Stimulated activated CD8-positive, alpha-beta memory T cell treated with anti-CD3 and anti-CD28 coated beads, Interleukin-15, amount 100 ng/mL, for 4 hours (primary cell): Measurements from ENCODE around the gene MIS18A.
"Not testable (repeated sequence)": the region's sequence is repeated elsewhere in the genome, so short reads cannot be mapped to it uniquely, and the experiment has no call there.

Experiments used
- DNase-seq, 2 donors: peaks; one replicate each; pipeline ENCODE4 v3.0.0-alpha.2; 2020; ENCODE audit warnings: low read depth in 2 of 2

MIS18A gene

DNA sequence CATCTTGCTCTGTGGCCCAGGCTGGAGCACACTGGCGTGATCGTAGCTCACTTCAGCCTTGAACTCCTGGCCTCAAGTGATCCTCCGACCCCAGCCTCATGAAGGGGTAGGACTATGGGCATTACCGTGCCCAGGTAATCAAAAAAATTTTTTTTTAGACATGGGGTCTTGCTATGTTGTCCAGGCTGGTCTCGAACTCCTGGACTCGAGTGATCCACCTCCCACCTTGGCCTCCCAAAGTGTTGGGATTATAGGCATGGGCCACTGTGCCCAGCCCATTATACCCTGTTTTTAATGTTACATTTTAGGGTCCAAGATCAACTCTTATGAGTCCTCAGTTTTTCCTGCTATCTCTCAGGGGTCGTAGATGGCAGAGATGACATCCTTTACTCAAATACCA is 26.1 kb upstream of the MIS18A start:
- DNase-seq = no peak

DNA sequence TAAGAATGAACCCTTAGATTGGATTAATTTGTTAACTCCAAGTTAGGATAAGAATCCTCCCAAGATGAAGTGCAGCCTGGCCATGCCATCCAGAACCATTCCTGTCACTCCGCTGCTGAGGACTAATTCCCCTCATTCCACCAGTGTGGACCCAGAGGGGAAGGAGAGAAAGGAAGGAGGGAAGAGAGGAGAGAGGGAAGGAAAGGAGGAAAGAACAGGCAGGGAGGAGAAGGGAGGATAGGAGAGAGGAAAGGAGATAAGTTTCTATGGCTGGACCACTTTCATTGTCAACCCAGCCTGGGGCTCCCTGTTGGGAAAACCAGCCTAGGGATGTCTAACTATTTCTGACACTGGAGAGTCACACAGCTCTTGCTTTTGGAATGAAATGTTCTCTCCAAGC is 24.5 kb upstream of the MIS18A start:
- no peak for DNase-seq

DNA sequence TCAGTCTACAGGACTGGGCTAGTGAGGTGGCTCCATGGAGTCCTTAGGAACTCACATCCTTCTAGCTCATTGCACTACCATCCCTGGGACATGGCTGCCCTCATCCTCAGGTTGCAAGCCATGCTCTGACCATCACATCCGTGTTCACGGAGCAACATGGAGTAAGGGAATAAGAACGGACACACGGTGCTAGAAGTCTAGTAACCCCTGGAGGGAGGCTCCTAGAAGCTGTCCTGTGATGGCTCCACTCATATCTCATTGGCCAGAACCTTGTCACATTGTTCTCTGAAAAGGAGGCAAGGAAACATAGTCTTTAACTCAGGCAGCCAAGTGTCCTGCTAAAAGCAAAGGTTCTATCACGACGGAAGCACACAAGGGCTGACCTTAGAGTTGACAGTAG is 23.7 kb upstream of the MIS18A start:
- DNase-seq = no peak

DNA sequence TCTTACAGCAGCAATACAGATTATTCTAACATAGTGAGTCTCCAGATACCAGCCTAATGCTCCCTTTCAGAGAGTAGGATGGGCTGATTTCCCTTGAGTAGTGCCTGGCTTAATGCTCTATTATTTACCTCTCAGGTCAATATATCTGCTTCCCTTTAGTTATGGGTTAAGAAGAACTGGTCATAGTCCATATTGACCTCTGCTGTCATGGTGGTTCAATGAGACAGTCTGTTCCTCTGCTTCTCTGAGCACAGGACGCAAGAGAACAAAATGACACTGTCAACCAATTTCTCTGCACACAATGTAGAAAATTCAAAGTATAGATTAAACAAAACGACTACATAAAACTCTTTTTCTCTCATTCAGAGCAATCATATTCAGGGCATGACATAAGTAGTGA is 22.7 kb upstream of the MIS18A start:
- DNase-seq = no peak

DNA sequence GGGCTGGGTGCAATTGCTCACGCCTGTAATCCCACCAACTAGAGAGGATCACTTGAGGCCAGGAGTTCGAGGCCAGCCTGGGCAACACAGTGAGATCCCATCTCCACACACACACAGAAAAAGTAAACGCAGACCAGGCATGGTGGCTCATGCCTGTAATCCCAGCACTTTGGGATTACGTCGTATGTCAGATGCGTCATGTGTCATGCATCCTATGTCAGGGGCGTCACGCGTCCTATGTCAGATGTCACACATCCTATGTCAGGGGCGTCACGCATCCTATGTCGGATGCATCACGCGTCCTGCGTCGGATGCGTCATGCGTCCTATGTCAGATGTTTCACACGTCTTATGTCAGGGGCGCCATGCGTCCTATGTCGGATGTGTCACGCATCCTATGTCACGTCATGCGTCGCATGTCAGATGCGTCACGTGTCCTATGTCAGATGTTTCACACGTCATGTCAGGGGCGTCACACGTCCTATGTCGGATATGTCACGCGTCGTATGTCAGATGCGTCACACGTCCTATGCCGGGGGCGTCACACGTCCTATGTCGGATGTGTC is 21.4 kb upstream of the MIS18A start:
- DNase-seq = no peak

DNA sequence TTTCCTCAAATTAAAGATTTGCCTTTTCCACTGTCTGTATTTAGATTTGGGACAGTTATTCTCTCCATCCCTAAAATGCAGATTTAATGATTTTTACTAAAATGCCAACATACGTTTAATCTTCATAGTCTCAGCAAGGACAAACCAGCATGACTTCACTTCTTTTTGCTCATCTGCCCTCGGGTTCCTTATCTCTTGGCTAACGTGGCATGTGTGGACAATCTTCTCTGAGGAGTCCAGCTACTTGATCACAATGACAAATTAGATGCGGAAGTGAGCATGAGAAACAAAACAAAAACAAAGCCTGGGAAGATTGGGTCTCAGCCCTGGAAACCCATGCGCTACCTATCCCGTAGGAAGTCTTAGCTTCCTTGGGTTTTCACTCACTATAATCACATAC is 20.8 kb upstream of the MIS18A start:
- no peak for DNase-seq

DNA sequence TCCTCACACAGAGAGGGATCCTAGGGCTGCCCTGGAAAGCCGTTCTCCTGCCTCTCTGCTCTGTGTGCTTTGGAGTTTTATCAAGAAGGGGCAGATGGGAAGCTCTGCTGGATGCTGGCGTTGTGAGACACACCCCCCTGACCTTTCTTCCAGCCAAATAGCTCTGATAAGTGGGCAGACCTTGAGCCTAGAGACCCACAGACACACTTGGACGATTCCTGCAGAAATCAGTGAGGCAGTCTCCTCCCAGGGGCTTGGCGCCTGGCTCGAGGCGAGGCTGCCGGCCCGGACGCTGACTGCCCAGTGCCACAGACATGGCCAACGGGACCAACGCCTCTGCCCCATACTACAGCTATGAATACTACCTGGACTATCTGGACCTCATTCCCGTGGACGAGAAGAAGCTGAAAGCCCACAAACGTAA is 19.8 kb upstream of the MIS18A start, which contains the start of gene MRAP:
Gene MRAP, plus strand, starts transcription at position 198 of the 424 bp plus-strand sequence. Its CDS starts 117 bp downstream, at position 315.
- DNase-seq = no peak

DNA sequence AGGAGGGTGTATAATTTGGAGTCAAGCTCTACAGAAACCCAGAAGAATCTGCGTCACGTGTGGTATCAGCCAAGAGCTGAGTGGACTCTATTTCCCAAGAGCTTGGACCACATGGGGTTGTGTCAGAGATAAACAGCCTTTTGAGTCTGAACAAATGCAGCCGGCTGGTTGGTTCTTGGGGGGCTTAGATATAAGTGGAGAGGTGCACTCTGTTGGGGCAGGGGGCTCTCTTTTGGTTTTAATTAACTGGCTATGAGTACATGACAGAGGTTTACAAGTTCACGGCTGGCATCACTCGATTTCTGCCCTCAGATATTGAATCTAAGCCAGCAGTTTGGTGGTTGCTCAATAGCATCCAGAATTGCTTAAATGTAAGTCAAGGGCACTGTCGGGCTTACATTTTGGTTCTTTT is 19.3 kb upstream of the MIS18A start:
- no peak for DNase-seq

DNA sequence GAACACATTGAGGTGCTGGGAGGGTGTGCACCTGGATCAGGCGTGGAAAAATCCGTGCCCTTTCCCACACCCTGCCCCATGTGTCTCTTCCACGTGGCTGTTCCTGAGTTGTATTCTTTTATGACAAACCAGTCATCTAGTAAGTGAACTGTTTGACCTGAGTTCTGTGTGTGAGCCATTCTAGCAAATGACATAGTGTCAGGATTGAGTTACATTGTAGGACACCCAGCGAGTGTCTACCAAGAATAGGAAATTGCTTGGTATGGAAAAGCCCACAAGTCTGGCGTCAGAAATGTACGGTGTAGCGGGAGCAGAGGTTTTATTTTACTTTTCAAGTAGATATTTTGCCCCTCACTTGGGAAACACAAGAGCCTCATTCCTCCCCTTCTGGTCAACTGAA is 18.6 kb upstream of the MIS18A start:
- no peak for DNase-seq

DNA sequence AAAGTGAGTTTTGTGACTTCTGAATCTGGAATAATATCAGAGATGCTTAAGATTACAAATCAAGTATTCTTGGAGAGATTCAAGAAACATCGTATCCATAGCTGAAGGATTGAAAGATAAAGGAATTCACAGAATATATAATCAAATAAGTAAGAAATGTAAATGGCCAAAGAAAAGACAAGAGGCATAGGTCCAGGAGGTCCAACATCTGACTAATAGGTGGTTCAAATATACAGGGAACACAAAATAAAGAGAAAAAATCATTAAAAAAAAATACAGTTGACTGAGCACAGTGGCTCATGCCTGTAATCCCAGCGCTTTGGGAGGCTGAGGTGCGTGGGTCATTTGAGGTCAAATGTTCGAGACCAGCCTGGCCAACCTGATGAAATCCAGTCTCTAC is 6.6 kb upstream of the MIS18A start:
- no peak for DNase-seq

DNA sequence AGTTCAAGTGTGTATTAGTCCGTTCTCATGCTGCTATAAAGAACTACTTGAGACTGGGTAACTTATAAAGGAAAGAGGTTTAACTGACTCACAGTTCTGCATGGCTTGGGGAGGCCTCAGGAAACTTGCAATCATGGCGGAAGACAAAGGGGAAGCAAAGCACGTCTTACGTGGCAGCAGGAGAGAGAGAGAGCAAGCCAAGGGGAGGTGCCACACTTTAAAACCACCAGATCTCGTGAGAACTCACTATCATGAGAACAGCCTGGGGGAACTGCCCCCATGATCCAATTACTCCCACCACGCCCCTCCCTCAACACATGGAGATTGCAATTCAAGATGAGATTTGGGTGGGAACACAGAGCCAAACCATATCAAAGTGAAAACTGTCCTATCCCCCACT is 4.1 kb upstream of the MIS18A start:
- DNase-seq = no peak

DNA sequence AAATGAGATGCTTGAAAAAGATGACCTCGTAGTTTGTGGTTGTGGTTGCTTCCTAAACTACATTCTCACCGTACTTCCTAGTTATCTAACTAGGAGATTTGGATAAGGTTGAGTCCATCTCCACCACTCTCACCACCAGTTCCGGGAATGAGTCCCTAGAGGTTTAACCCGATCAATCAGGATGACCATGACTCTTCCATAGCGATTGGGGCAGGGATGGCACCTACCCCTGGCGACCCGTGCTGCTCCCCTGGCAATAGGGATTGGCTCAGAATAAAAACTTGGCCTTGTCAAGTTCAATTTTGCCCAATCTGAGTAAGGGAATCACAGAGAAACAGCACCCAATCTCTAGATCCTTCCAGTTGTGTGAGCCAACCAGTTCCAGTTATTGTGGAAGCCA is 2.7 kb upstream of the MIS18A start:
- no peak for DNase-seq

DNA sequence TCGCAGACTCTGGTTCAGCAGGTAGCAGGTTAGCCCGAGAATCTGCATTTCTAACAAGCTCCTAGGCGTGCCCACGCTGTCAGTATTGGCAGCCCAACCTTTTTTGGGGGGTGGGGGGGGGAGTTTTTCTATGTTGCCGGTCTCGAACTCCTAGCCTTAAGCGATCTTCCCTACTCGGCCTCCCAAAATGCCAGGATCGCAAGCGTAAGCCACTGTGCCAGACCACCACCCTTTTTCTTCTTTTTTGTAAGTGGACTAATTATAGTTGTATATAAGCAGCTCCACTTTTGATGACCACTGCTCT is 480 bp upstream of the MIS18A start:
- no peak for DNase-seq

DNA sequence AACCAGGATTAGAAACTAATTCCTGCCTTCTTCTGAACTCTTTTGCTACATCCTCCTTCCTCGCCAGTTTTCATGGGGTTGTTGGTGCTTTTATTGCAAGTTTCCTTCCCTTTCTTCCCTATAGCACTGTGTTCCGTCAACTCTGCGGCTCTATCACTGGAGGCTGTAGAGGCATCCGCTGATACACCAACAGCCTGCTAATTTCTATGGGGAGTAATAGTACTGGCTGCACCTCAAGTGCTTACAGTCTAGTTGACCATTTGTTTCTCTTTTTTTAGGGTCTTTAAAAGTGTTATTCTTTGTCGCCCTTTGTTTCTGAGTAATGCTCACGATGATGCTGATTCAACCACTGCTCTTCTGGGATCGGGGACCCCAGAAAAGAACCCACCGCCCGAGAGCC is 746 bp downstream of the MIS18A start:
- no peak for DNase-seq

DNA sequence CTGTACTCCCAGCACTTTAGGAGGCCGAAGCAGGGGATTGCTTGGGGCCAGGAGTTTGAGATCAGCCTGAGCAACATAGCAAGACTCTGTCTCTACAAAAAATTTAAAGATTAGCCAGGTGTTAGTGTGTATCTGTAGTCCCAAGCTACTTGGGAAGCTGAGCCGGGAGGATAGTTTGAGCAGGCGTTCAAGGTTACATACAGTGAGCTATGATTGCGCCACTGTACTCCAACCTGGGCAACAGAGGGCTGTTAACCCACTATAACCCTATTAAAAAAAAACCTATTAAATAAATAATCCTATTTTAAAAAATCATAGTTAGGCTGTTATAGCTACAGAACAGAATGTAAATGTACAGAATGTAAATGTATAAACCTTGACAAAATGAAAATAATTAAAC is 2.2 kb downstream of the MIS18A start:
- DNase-seq = no peak

DNA sequence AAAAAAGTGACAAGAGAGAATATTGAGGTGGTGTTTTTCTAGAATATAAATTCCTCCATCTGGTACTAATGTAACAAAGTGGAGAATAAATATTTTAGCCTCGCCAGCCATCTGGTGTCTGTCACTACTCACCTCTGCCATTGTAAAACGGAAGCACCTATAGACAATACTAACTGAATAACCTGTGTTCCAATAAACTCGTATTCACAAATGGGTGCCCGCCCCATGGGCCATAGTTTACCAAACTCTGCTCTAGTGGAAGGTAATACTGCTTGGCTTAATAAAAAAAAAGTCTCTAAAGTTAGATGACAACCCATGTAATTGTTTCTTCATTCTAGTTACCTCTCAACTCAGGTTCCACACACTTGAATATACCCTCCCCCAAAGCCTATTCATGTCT is 8.1 kb downstream of the MIS18A start:
- no peak for DNase-seq

DNA sequence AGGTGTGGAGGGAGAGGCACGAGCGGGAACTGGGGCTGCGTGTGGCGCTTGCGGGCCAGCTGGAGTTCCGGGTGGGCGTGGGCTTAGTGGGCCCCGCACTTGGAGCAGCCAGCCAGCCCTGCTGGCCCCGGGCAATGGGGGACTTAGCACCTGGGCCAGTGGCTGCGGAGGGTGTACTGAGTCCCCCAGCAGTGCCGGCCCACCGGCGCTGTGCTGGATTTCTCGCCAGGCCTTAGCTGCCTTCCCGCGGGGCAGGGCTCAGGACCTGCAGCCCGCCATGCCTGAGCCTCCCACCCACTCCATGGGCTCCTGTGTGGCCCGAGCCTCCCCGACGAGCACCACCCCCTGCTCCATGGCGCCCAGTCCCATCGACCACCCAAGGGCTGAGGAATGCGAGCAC is 13.5 kb downstream of the MIS18A start:
- DNase-seq = not testable (repeated sequence)

DNA sequence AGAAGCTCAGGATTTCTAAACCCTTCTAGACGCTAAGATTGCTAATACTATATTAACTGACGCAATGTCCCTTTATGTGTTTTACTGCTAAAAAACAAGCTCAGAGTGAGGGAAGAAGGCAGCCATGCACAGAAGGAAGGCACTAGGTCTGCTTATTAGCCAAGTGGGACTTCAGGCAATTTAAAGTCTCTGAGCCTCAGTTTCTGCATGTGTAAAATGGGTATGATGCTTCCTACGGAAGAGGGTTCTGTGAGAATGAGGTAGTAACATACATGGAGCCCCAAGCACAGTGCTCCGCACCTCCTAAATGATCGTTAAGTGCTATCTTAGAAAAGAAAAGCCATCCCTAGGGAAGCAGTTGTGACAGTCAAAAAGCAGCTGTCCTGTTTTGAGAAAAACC is 16.9 kb downstream of the MIS18A start:
- DNase-seq = no peak

DNA sequence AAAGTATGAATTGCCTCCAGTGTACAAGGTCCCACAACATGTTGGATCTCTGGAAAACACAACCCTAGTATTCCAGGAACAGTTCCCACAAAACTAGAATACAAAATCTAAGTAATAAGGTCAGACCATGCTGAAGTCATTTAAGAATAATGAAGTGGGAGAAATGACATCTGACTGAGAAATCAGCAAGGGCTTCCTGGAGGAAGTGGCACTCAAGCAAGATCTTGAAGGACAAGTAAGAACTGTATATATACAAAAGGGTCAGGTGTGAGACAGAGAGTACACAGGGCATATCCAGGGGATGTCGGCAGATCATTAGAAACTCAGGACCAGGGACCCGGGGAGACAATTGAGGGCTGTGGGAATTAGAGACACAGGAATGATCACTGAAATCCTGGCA is 18.7 kb downstream of the MIS18A start:
- DNase-seq = no peak

DNA sequence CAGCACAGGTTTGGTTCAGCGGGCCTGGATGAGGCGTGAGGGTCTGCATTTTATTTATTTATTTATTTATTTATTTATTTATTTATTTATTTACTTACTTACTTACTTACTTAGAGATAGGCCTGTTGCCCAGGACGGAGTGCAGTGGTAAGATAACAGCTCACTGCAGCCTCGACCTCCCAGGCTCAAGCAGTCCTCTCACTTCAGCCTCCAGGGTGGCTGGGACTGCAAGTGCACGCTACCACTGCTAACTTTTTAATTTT is 20.1 kb downstream of the MIS18A start:
- not testable (repeated sequence) for DNase-seq

DNA sequence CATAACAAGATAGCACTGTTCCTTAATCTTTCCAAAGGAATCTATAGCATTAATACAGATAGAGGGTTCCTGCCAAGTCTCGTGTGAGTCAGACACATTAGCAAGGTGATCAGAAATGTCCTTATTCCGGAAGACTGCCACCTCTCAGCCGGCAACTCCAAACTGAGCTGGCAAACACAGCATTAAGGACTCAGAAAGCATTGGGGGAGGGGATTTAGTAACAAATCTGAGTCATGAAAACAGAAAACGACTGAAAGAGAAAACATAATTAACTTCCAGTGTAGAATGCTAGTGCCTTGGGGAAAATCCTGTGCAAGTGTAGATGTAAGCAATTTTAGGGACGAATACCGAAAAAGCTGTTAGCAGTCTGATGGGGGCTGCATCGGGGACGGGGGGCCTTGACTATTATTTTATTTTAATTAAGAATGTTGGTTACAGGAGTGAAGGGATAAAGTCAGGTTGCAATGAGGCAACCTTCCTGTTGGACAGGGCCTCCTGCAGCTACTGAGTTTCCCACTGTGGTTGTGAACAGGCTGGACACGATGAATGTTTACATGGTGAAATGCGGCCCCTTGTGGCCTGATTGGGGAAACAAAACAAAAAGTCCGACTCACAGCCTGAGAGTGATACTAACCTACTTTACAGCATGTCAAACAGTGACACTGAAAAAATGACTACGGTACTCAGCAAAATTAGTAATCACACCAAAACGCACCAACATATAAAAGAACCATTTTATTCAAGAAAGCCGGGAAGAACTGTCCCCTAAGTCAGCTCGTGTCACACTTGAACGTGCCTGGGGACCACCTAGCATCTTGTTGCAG is 20.7 kb downstream of the MIS18A start:
- DNase-seq = no peak

DNA sequence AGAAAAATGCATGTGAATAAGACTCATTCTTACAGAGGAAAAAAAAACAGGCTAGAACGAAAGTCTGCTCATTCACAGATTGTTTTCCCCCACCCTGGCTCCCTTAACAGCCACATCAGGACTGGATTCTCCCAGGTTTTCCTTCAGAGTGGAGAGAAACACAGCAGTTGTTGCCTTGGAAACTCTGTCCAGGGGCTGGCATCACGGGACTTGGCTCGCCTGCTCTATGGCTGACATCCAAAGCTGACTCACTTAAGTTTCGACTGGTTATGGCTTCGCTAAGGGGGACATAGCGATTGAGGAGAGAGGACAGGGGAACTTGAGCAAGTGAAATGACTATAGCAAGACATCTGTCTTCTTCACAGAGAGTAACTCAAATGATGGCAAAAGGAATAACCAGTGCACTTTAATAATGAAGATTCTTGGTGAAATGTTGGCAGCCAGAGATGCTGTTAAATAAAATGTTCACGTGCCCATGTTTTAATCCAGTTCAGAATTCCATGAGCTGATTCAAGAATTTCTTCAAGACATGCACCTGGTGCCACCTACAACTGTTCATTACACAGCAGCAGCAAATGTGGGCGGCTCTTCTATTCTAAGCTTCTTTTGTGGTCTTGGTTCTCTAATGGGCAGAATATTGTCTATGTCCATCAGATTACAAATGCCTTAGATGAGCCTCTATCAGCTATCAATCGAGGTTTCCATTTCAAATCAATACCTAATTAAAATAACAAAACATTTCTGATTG is 21.8 kb downstream of the MIS18A start:
- DNase-seq = no peak

DNA sequence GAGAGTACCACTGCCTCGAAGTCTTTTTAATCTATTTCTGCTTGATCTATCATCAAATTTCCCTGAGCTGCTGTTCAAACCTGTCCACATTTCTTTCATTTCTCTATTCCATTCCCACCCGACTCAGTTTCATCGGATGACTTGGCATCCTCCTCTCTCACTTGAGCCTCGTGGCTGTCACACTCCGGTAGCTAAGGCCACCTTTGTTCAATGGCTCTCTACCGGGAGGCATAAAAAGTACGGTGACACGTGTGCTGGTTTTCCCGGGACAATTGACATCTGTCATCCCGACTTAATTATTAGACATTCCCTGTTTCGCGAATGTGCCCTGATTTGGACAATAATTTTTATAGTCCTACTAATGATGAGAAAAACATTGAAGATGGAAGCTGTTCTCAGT is 22.6 kb downstream of the MIS18A start:
- DNase-seq = no peak
